ENCODE data around the gene CAGE1.

DNA sequence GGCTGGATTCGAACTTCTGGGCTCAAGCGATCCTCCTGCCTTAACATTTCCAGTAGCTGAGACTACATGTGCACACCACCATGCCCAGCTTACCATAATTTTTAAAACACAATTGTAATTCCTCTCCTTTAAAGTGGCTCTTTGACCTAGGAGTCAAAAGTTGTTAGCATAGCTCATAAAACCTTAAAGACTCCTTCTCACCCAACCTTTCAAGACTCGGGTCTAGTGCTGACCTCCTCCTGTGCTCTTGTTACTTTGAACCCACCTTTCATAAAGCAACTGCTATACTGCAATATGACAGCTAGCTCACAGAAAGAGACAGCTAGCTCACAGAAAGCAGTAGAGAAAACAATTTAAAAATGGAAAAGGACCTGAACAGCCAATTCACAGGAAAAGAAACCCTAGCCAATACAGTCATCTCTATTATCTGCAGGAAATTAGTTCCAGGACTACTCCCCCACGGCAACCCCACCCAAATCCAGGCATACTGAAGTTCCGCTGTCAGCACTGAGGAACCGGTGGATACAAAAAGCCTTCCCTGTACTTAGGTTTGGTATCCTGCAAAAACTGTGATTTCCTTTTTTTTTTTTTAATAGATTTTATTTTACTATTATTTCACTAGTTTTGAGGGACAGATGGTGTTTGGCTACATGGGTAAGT is 96.8 kb downstream of the CAGE1 start:
- TF ChIP-seq HEYL (CRISPR knock-in tag; IDR thresholded peaks at IDR 0.05) (no peak), RAD21 (conservative IDR thresholded peaks at IDR 0.05 in 1 of 2, IDR thresholded peaks at IDR 0.05 in 1 of 2) (no peak), CEBPB (IDR thresholded peaks at IDR 0.05) (no peak), BHLHE40 (IDR thresholded peaks at IDR 0.05; ENCODE audit: low read depth, low read length) (no peak), POLR2AphosphoS2 (conservative IDR thresholded peaks at IDR 0.05; ENCODE audit: low read length) (no peak), MAFK (IDR thresholded peaks at IDR 0.05; ENCODE audit: partially characterized antibody) (no peak)
- TF ChIP-seq, protein P1, sequence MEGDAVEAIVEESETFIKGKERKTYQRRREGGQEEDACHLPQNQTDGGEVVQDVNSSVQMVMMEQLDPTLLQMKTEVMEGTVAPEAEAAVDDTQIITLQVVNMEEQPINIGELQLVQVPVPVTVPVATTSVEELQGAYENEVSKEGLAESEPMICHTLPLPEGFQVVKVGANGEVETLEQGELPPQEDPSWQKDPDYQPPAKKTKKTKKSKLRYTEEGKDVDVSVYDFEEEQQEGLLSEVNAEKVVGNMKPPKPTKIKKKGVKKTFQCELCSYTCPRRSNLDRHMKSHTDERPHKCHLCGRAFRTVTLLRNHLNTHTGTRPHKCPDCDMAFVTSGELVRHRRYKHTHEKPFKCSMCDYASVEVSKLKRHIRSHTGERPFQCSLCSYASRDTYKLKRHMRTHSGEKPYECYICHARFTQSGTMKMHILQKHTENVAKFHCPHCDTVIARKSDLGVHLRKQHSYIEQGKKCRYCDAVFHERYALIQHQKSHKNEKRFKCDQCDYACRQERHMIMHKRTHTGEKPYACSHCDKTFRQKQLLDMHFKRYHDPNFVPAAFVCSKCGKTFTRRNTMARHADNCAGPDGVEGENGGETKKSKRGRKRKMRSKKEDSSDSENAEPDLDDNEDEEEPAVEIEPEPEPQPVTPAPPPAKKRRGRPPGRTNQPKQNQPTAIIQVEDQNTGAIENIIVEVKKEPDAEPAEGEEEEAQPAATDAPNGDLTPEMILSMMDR (IDR thresholded peaks at IDR 0.05): no peak
- TF ChIP-seq, protein P2, sequence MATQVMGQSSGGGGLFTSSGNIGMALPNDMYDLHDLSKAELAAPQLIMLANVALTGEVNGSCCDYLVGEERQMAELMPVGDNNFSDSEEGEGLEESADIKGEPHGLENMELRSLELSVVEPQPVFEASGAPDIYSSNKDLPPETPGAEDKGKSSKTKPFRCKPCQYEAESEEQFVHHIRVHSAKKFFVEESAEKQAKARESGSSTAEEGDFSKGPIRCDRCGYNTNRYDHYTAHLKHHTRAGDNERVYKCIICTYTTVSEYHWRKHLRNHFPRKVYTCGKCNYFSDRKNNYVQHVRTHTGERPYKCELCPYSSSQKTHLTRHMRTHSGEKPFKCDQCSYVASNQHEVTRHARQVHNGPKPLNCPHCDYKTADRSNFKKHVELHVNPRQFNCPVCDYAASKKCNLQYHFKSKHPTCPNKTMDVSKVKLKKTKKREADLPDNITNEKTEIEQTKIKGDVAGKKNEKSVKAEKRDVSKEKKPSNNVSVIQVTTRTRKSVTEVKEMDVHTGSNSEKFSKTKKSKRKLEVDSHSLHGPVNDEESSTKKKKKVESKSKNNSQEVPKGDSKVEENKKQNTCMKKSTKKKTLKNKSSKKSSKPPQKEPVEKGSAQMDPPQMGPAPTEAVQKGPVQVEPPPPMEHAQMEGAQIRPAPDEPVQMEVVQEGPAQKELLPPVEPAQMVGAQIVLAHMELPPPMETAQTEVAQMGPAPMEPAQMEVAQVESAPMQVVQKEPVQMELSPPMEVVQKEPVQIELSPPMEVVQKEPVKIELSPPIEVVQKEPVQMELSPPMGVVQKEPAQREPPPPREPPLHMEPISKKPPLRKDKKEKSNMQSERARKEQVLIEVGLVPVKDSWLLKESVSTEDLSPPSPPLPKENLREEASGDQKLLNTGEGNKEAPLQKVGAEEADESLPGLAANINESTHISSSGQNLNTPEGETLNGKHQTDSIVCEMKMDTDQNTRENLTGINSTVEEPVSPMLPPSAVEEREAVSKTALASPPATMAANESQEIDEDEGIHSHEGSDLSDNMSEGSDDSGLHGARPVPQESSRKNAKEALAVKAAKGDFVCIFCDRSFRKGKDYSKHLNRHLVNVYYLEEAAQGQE (IDR thresholded peaks at IDR 0.05): no peak
- TF ChIP-seq, protein P3, sequence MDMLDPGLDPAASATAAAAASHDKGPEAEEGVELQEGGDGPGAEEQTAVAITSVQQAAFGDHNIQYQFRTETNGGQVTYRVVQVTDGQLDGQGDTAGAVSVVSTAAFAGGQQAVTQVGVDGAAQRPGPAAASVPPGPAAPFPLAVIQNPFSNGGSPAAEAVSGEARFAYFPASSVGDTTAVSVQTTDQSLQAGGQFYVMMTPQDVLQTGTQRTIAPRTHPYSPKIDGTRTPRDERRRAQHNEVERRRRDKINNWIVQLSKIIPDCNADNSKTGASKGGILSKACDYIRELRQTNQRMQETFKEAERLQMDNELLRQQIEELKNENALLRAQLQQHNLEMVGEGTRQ (IDR thresholded peaks at IDR 0.05): no peak
- TF ChIP-seq, protein P4, sequence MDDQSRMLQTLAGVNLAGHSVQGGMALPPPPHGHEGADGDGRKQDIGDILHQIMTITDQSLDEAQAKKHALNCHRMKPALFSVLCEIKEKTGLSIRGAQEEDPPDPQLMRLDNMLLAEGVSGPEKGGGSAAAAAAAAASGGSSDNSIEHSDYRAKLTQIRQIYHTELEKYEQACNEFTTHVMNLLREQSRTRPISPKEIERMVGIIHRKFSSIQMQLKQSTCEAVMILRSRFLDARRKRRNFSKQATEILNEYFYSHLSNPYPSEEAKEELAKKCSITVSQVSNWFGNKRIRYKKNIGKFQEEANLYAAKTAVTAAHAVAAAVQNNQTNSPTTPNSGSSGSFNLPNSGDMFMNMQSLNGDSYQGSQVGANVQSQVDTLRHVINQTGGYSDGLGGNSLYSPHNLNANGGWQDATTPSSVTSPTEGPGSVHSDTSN (IDR thresholded peaks at IDR 0.05): no peak
- TF ChIP-seq, protein P5, sequence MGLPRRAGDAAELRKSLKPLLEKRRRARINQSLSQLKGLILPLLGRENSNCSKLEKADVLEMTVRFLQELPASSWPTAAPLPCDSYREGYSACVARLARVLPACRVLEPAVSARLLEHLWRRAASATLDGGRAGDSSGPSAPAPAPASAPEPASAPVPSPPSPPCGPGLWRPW (IDR thresholded peaks at IDR 0.05): no peak

Data from A549 (cell line).